Measurements from ENCODE around the gene CLCN6.

The CLCN6 gene

GRCh38 chr1:11781297-11781696 lies 24.7 kb upstream of the CLCN6 start:
- FAIRE-seq, result no peak
- TF ChIP-seq POLR2A (IDR thresholded peaks at IDR 0.05; ENCODE audit: low read depth, low read length) (no peak), TAF1 (IDR thresholded peaks at IDR 0.05; ENCODE audit: borderline replicate concordance, low read depth, low read length) (no peak), POLR2AphosphoS5 (IDR thresholded peaks at IDR 0.05; ENCODE audit: low read depth, low read length) (no peak)
- DNase-seq (ENCODE audit: insufficient read length), result no peak

GRCh38 chr1:11782127-11782708 lies 23.8 kb upstream of the CLCN6 start:
- no peak for TF ChIP-seq POLR2AphosphoS5 (IDR thresholded peaks at IDR 0.05; ENCODE audit: low read depth, low read length)
- no peak for TF ChIP-seq POLR2A (IDR thresholded peaks at IDR 0.05; ENCODE audit: low read depth, low read length)
- TF ChIP-seq TAF1 (IDR thresholded peaks at IDR 0.05; ENCODE audit: borderline replicate concordance, low read depth, low read length), result no peak
- FAIRE-seq (no peak), DNase-seq (ENCODE audit: insufficient read length) (no peak)

GRCh38 chr1:11783556-11783955 lies 22.4 kb upstream of the CLCN6 start:
- DNase-seq (ENCODE audit: insufficient read length), result no peak
- no peak for FAIRE-seq

GRCh38 chr1:11784256-11784992 lies 21.6 kb upstream of the CLCN6 start:
- DNase-seq (ENCODE audit: insufficient read length), result no peak

More at GRCh38 chr1:11783556-11783955, 22.4 kb upstream of the CLCN6 start:
- TF ChIP-seq POLR2A (IDR thresholded peaks at IDR 0.05; ENCODE audit: low read depth, low read length), result no peak
- no peak for TF ChIP-seq POLR2AphosphoS5 (IDR thresholded peaks at IDR 0.05; ENCODE audit: low read depth, low read length)
- no peak for TF ChIP-seq TAF1 (IDR thresholded peaks at IDR 0.05; ENCODE audit: borderline replicate concordance, low read depth, low read length)

GRCh38 chr1:11784993-11785769 lies 20.8 kb upstream of the CLCN6 start:
- TF ChIP-seq POLR2A (IDR thresholded peaks at IDR 0.05; ENCODE audit: low read depth, low read length) (no peak), TAF1 (IDR thresholded peaks at IDR 0.05; ENCODE audit: borderline replicate concordance, low read depth, low read length) (no peak), POLR2AphosphoS5 (IDR thresholded peaks at IDR 0.05; ENCODE audit: low read depth, low read length) (no peak)
- DNase-seq (ENCODE audit: insufficient read length) (peak; percentile 74), FAIRE-seq (peak; percentile 57)

More at GRCh38 chr1:11784256-11784992, 21.6 kb upstream of the CLCN6 start:
- no peak for FAIRE-seq
- TF ChIP-seq TAF1 (IDR thresholded peaks at IDR 0.05; ENCODE audit: borderline replicate concordance, low read depth, low read length), result no peak
- TF ChIP-seq POLR2A (IDR thresholded peaks at IDR 0.05; ENCODE audit: low read depth, low read length), result no peak

GRCh38 chr1:11786168-11786567 lies 19.8 kb upstream of the CLCN6 start:
- no peak for FAIRE-seq
- TF ChIP-seq POLR2A (IDR thresholded peaks at IDR 0.05; ENCODE audit: low read depth, low read length), result no peak
- TF ChIP-seq TAF1 (IDR thresholded peaks at IDR 0.05; ENCODE audit: borderline replicate concordance, low read depth, low read length), result no peak
- TF ChIP-seq POLR2AphosphoS5 (IDR thresholded peaks at IDR 0.05; ENCODE audit: low read depth, low read length), result no peak
- no peak for DNase-seq (ENCODE audit: insufficient read length)

GRCh38 chr1:11787251-11787803 lies 18.7 kb upstream of the CLCN6 start:
- TF ChIP-seq POLR2AphosphoS5 (IDR thresholded peaks at IDR 0.05; ENCODE audit: low read depth, low read length) (no peak), POLR2A (IDR thresholded peaks at IDR 0.05; ENCODE audit: low read depth, low read length) (no peak), TAF1 (IDR thresholded peaks at IDR 0.05; ENCODE audit: borderline replicate concordance, low read depth, low read length) (no peak)
- DNase-seq (ENCODE audit: insufficient read length) (no peak), FAIRE-seq (no peak)

GRCh38 chr1:11787804-11788436 lies 18.1 kb upstream of the CLCN6 start:
- no peak for TF ChIP-seq POLR2AphosphoS5 (IDR thresholded peaks at IDR 0.05; ENCODE audit: low read depth, low read length)
- TF ChIP-seq TAF1 (IDR thresholded peaks at IDR 0.05; ENCODE audit: borderline replicate concordance, low read depth, low read length), result no peak
- no peak for TF ChIP-seq POLR2A (IDR thresholded peaks at IDR 0.05; ENCODE audit: low read depth, low read length)
- DNase-seq (ENCODE audit: insufficient read length) (no peak), FAIRE-seq (no peak)

GRCh38 chr1:11788549-11789053 lies 17.4 kb upstream of the CLCN6 start:
- no peak for DNase-seq (ENCODE audit: insufficient read length)
- no peak for FAIRE-seq
- TF ChIP-seq POLR2AphosphoS5 (IDR thresholded peaks at IDR 0.05; ENCODE audit: low read depth, low read length), result no peak
- no peak for TF ChIP-seq POLR2A (IDR thresholded peaks at IDR 0.05; ENCODE audit: low read depth, low read length)
- TF ChIP-seq TAF1 (IDR thresholded peaks at IDR 0.05; ENCODE audit: borderline replicate concordance, low read depth, low read length), result no peak

GRCh38 chr1:11789126-11790067 lies 16.6 kb upstream of the CLCN6 start:
- DNase-seq (ENCODE audit: insufficient read length), result no peak
- no peak for FAIRE-seq
- no peak for TF ChIP-seq TAF1 (IDR thresholded peaks at IDR 0.05; ENCODE audit: borderline replicate concordance, low read depth, low read length)
- TF ChIP-seq POLR2AphosphoS5 (IDR thresholded peaks at IDR 0.05; ENCODE audit: low read depth, low read length), result no peak
- no peak for TF ChIP-seq POLR2A (IDR thresholded peaks at IDR 0.05; ENCODE audit: low read depth, low read length)

Measured in GM12892 (cell line).